ENCODE results near the gene CSNK1D.

The CSNK1D gene

GRCh38 chr17:82240506-82241182 is 32.9 kb downstream of the CSNK1D start:
- no peak for DNase-seq (ENCODE audit: low read depth in 2 of 2)

- no peak for DNase-seq (ENCODE audit: low read depth in 2 of 2)
Observed at GRCh38 chr17:82239926-82240505, 33.5 kb downstream of the CSNK1D start.

DNA sequence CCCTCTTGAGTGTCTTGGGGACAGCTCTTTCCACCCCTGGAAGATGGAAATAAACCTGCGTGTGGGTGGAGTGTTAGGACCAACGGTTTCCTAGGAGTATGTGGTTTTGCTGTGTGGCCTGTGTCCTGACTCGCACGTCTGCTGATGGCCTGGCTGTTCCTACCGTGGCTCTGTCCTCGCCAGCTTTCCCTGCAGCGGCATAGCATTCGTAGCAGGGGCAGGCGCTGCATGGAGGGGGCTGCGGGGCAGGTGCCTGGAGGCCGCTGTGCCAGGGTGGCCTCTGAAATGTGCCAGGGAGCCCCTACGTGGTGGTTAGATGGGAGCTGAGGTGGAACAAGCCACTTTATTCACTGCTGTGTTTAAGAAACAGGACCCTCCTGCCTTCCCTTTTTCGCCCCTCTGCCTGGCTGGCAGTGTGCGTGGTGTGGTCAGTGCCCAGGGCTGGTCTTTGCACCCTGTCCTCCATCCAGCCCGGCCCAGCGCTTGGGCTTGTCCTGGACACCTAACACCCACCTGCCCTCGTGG is 34.0 kb downstream of the CSNK1D start:
- no peak for DNase-seq (ENCODE audit: low read depth in 2 of 2)

GRCh38 chr17:82238472-82239201 is 34.9 kb downstream of the CSNK1D start:
- no peak for DNase-seq (ENCODE audit: low read depth in 2 of 2)

- no peak for DNase-seq (ENCODE audit: low read depth in 2 of 2)
Observed at GRCh38 chr17:82237746-82238471, 35.6 kb downstream of the CSNK1D start.

GRCh38 chr17:82237083-82237745 is 36.3 kb downstream of the CSNK1D start:
- DNase-seq (ENCODE audit: low read depth in 2 of 2) = no peak

DNA sequence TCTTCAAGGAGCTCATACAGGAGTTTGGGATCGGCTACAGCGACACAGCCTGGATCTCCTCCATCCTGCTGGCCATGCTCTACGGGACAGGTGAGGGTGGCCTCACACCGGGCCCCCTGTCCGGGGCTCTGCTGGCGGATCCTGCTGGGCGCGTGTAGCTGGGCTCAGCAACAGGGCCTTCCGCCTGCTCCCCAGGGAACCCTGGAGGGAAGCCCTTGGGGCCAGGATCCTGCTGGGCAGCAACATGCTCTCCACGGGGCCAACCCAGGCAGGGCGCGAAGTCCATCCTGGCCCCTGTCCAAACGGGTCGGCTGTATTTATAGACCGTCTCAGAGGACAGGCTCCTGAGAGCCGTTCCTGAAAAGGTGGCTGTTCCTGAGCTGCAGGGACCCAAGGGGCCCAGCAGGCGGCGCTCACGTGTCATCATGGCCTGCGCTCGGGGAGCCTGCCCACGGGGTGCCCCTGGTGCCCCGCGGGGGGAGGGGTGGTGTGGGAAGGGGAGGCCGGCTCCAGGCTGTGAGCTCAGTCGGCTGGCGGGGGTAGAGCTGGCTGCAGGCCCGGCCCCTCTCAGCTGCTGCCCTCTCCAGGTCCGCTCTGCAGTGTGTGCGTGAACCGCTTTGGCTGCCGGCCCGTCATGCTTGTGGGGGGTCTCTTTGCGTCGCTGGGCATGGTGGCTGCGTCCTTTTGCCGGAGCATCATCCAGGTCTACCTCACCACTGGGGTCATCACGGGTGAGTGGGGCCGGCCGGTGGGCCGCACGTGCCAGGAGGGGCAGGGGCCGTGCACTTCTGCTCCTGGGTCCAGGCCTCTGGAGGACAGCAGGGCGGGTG is 37.1 kb downstream of the CSNK1D start:
- no peak for DNase-seq (ENCODE audit: low read depth in 2 of 2)

DNA sequence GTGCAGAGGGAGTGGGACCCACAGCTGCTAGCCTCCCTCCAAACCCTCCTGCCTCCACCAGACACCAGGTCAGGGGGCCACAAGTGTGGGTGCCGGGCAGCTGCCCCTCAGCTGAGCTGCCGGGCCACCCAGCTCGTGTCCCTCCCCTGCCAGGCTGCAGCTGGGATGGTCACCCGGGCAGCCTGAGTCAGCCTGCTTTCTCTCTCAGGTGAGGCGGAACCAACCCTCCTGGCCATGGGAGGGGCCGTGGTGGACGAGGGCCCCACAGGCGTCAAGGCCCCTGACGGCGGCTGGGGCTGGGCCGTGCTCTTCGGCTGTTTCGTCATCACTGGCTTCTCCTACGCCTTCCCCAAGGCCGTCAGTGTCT is 37.7 kb downstream of the CSNK1D start:
- DNase-seq (ENCODE audit: low read depth in 2 of 2) = no peak

DNA sequence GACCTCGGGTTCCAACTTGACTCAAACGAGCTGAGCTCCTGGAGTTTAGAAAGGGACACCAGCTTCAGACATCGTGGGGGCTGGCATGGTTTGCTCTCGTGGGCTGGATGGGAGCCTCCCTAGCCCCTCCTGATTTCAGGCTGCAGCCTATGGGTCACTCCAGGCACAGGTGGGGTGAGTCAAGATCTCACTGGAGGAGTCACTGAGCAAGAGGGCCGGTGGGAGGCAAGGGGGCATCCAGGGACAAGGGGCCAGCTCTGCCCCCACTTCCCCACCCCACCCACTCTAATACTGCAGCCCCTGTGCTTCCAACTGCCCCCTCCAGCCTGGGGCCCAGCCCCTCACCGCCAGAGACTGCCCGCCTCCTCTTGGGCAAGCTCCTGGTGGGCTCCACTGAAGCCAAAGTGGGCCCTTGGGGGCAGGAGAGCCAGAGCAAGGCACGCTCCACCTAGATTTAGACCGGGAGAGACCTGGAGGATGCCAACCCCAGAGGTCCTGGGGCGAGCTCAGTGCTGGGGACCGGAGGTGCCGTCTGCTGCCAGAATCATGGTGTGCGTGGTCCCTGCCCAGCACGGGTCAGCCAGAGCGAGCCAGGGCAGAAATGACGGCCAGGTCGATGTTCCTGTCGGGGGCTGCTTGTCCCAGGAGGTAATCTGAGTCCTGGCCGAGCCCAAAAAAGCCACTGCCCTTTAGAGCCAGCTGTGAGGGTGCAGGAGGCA is 38.3 kb downstream of the CSNK1D start:
- DNase-seq (ENCODE audit: low read depth in 2 of 2) = no peak

DNA sequence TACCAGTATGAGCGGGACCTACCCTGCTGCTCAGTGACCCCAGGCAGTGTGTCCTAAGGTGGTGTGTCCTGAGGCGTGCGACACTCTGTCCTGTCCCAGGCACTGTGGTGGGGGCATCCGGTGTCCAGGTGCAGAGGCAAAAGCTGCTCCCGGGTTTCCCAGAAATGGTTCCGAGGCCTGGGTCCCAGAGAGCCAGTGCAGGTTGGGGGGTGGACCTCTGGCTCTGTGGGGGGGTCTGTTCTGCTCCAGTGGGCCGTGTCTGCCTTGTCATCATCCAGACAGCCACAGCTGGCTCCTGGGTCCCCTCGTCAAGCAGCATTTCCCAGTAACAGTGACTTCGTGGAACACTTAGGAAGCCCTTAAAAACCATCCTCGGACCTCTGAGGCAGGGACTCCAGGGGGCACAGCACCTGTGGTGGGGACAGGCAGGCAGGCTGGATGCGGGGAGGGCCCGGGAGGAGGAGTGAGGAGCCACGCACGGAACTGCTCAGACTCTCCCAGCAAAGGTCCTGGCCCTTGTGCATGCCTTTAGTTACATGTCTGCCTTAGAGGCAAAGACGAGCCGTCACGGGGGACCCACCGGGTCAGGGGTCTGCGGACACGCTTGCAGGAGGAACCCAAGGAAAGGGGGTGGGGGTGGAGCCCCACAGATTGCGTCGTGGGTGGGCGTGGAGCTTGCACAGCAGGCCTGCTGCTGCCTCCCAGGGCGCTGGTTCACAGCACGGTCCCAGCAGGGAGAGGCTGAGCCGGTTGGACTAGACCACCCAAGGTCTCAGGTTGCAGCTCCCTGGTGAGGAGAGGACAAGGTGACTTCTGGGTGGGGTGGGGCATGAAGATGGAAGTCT is 39.1 kb downstream of the CSNK1D start:
- DNase-seq (ENCODE audit: low read depth in 2 of 2) = no peak

- DNase-seq (ENCODE audit: low read depth in 2 of 2) = no peak
Observed at GRCh38 chr17:82232876-82233785, 40.4 kb downstream of the CSNK1D start.

GRCh38 chr17:82232322-82232820 is 41.1 kb downstream of the CSNK1D start:
- no peak for DNase-seq (ENCODE audit: low read depth in 2 of 2)

- no peak for DNase-seq (ENCODE audit: low read depth in 2 of 2)
Observed at GRCh38 chr17:82231562-82232321, 41.8 kb downstream of the CSNK1D start.

- DNase-seq (ENCODE audit: low read depth in 2 of 2) = no peak
Observed at GRCh38 chr17:82231312-82231561, 42.3 kb downstream of the CSNK1D start.

DNA sequence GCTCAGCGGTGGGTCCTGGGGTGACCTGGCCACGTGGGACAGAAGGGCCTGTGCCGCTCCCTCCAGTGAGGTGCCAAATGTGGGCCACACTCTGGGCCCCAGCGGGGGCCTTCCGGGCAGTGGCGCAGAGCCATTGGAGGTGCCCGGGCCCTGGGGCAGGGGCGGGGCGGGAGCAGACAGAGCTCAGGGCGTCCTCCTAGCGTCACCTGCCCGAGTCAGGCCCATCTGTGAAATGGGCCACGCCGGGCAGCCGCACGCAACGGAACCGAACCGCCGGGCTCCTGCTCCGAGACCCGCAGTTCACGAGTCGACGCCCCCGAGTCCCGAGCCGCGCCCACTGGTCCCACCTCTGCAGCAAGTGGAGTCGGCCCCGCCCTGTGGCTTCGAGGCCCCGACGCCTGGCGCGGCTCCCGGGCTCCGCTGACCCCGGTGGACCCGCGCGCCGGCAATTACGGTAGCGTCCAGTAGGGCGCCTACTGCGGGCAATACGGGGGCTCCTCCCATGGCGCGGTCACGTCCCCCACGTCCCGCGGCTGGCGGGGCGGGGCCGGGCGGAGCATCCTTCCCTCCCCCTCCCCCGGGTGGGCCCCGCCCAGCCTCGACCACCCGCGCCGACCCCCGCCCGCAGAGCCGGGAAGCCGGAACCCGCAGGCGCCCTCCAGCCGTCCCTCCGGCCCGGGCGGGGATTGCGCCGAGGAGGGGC is 42.7 kb downstream of the CSNK1D start:
- DNase-seq (ENCODE audit: low read depth in 2 of 2) = peak; percentile 63 to 66

GRCh38 chr17:82229698-82230608 is 43.5 kb downstream of the CSNK1D start:
- no peak for DNase-seq (ENCODE audit: low read depth in 2 of 2)

All from fibroblast of skin of left biceps (primary cell).